Astrocyte (in vitro differentiated cells and primary cell): ENCODE results near the gene LPIN3.

Experiments
- CTCF ChIP-seq: IDR thresholded peaks from 2 replicates; pipeline ENCODE4 v1.5.1; 2011; ENCODE audit warnings: low read depth, mild to moderate bottlenecking, inconsistent platforms, low read length, moderate library complexity; ENCODE audit not compliant: insufficient read depth
- EZH2 ChIP-seq: IDR thresholded peaks from 2 replicates; pipeline ENCODE4 v1.6.1; 2012; ENCODE audit warnings: mild to moderate bottlenecking, low read length, inconsistent platforms; ENCODE audit not compliant: insufficient read depth

- TF ChIP-seq CTCF (peak; percentile 82), EZH2 (no peak)
Observed at GRCh38 chr20:41339957-41340326, 679 bp upstream of the LPIN3 start.
